ENCODE data around the gene SLC35F1.
A peak's percentile ranks its signal among the peaks of the same experiment; 100 is the strongest.

The SLC35F1 gene

GRCh38 chr6:118202517-118202916 lies 295.5 kb downstream of the SLC35F1 start:
- no peak for TF ChIP-seq CTCF (IDR thresholded peaks at IDR 0.05; ENCODE audit: insufficient read depth, low read depth, low read length, missing control alignments)

GRCh38 chr6:118203545-118203944 lies 296.5 kb downstream of the SLC35F1 start:
- no peak overlapping the region for H3K4me3 ChIP-seq (ENCODE audit: low read length)
- TF ChIP-seq CTCF (IDR thresholded peaks at IDR 0.05; ENCODE audit: insufficient read depth, low read depth, low read length, missing control alignments), result no peak
- no peak for DNase-seq (ENCODE audit: low read depth)

More at GRCh38 chr6:118202517-118202916, 295.5 kb downstream of the SLC35F1 start:
- no peak overlapping the region for H3K4me3 ChIP-seq (ENCODE audit: low read length)
- no peak for DNase-seq (ENCODE audit: low read depth)

- H3K4me3 ChIP-seq (ENCODE audit: low read length), result no peak overlapping the region
- no peak for DNase-seq (ENCODE audit: low read depth)
- no peak for TF ChIP-seq CTCF (IDR thresholded peaks at IDR 0.05; ENCODE audit: insufficient read depth, low read depth, low read length, missing control alignments)
Measured at GRCh38 chr6:118206221-118206620, 299.2 kb downstream of the SLC35F1 start.

- TF ChIP-seq CTCF (IDR thresholded peaks at IDR 0.05; ENCODE audit: insufficient read depth, low read depth, low read length, missing control alignments), result no peak
- H3K4me3 ChIP-seq (ENCODE audit: low read length), result no peak overlapping the region
- DNase-seq (ENCODE audit: low read depth), result no peak
Measured at GRCh38 chr6:118207947-118208346, 300.9 kb downstream of the SLC35F1 start.

GRCh38 chr6:118212451-118213173 lies 305.5 kb downstream of the SLC35F1 start:
- H3K4me3 ChIP-seq (ENCODE audit: low read length), result no peak overlapping the region
- no peak for TF ChIP-seq CTCF (IDR thresholded peaks at IDR 0.05; ENCODE audit: insufficient read depth, low read depth, low read length, missing control alignments)
- DNase-seq (ENCODE audit: low read depth), result no peak

GRCh38 chr6:118215269-118215668 lies 308.2 kb downstream of the SLC35F1 start:
- DNase-seq (ENCODE audit: low read depth), result no peak
- H3K4me3 ChIP-seq (ENCODE audit: low read length), result no peak overlapping the region
- TF ChIP-seq CTCF (IDR thresholded peaks at IDR 0.05; ENCODE audit: insufficient read depth, low read depth, low read length, missing control alignments), result no peak

- no peak for TF ChIP-seq CTCF (IDR thresholded peaks at IDR 0.05; ENCODE audit: insufficient read depth, low read depth, low read length, missing control alignments)
- DNase-seq (ENCODE audit: low read depth), result peak; percentile 88
- no peak overlapping the region for H3K4me3 ChIP-seq (ENCODE audit: low read length)
Measured at GRCh38 chr6:118216751-118217150, 309.7 kb downstream of the SLC35F1 start.
